Fibroblast of lung (primary cell): ENCODE data around the gene PAFAH2.

Source experiments
- EZH2 ChIP-seq: IDR thresholded peaks from 2 replicates; pipeline ENCODE4 v1.5.1; 2012; ENCODE audit warnings: low read length, control low read depth, mild to moderate bottlenecking; ENCODE audit errors: missing control alignments
- TF ChIP-seq, protein P1 (sequence below), 2 donors: IDR thresholded peaks in 1 of 2; conservative IDR thresholded peaks in 1 of 2; 1 replicate in 1 of 2; 2 replicates in 1 of 2; pipeline ENCODE4 v1.5.1; 2011 to 2012; ENCODE audit warnings: low read length in 2 of 2, control low read depth in 1 of 2, inconsistent platforms in 1 of 2, low read depth in 1 of 2, mild to moderate bottlenecking in 1 of 2

DNA sequence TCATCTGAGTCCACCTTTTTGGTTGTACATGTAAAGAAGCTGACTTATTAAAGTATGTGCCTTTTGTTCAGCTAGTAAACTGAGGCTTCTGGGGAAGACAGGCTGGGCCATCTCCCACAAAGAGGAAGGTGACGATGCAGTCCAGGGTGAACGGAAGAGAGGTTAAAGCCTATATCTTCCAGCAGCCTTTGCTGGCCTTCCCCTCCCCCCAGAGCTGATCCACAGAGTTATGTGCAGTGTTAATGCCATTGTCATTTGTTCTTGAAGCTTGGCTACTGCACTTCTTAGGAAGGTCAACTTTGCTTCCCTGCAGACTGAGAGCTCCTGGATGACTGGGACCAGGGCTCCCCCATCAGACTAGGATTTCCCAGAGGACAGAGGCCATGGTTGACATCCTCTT is 45.9 kb upstream of the PAFAH2 start:
- TF ChIP-seq, protein P1, sequence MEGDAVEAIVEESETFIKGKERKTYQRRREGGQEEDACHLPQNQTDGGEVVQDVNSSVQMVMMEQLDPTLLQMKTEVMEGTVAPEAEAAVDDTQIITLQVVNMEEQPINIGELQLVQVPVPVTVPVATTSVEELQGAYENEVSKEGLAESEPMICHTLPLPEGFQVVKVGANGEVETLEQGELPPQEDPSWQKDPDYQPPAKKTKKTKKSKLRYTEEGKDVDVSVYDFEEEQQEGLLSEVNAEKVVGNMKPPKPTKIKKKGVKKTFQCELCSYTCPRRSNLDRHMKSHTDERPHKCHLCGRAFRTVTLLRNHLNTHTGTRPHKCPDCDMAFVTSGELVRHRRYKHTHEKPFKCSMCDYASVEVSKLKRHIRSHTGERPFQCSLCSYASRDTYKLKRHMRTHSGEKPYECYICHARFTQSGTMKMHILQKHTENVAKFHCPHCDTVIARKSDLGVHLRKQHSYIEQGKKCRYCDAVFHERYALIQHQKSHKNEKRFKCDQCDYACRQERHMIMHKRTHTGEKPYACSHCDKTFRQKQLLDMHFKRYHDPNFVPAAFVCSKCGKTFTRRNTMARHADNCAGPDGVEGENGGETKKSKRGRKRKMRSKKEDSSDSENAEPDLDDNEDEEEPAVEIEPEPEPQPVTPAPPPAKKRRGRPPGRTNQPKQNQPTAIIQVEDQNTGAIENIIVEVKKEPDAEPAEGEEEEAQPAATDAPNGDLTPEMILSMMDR (conservative IDR thresholded peaks at IDR 0.05 in 1 of 2, IDR thresholded peaks at IDR 0.05 in 1 of 2; ENCODE audit: low read depth in 1 of 2, low read length in 2 of 2), result no peak
- TF ChIP-seq EZH2, result no peak
